IPS DF 4.7 (cell line): ENCODE results near the gene FAR2.
A peak's percentile ranks its signal among the peaks of the same experiment; 100 is the strongest.
"Not testable (repeated sequence)": the region's sequence is repeated elsewhere in the genome, so short reads cannot be mapped to it uniquely, and the experiment has no call there.

Experiments used
- DNase-seq: peaks from one replicate; pipeline ENCODE4 v3.0.0-alpha.2; 2013; ENCODE audit warnings: low spot score; ENCODE audit errors: extremely low read depth

Gene FAR2

DNA sequence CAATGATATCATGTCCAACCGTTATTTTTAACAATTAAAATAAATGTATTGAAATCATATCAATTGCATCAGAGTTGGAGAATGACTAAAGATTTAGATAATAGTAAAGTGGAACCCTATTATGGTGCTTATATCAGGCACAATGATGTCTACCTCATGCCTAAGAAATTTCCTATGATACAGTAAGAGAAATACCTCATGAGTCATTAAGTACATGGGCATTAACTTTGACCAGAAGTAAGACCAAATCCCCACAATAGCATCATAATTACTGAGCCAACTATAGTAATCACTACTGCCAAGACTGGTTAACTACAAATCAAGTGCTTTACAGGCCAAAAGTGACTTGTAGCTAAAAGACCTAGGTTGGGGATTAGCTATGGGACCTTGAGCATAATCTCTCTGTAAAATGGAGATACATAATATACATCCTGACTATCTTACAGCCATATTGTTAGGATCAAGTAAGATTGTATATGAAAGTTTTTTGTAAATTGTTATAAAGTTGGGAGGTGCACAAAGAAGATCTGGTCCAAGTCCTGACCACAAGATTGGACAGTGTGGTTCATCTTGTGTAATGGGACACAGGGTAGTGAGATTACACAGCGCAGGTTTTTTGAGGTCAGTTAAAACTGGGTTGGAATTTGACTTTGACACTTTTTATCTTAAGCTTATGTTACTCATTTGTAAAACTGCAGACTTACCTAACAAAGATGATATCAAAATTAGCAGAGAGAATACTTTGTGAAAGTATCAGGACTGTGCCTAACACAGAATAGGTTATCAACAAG lies 171.4 kb downstream of the FAR2 start:
- no peak for DNase-seq

DNA sequence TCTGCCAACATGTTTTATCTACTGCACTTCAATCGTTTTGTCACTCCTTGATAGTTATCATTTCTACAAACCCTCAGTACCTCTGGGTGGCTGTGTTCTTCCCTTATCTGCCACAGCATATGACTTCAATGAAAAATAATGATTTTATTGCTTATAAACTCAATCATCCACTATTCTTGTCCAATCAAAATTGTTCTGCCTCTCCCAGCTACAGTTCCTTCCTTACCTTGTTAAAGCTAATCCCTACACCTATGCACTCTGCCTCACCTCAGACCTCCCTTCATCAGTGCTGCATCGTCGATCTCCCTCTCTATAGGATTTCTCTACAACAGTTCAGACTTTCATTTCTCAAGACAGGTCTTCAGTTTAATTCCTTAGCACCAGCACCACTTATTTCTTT lies 173.1 kb downstream of the FAR2 start:
- no peak for DNase-seq

DNA sequence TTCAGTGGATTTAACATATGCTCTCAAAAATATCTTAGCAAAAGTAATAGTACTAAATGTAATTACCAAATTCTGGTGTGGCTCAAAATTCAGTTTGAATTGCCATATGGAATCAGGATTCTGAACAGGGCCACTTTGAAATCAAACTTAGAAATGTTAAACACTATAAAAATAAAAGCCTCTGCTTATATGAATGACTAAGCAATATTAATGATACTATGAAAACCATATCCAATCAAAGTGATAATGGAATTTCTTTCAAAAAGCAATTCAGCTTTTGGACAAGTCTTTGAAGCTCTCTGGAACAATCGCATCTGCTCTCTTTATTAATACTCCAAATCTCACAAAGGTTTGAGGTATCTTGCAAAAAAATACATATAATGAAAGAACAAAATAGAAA lies 180.3 kb downstream of the FAR2 start:
- no peak for DNase-seq

DNA sequence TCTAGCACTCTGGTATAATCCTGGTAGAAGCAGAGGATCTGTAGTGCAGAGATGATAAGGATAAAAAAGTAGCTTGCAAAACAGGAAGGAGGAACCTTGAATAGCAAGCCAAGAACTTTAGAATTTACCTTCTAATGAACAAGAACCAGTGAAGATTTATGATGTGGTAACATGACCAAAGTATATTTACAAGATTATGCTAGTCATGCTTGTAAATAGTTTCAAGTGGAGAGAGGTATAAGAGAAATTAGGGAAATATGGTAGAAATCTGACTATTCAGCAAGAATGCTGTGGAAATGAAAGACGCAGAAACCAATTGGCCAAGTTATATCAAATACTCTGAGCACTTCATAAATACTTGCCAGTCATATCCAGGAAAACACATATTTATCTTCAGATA lies 184.1 kb downstream of the FAR2 start:
- DNase-seq = no peak

DNA sequence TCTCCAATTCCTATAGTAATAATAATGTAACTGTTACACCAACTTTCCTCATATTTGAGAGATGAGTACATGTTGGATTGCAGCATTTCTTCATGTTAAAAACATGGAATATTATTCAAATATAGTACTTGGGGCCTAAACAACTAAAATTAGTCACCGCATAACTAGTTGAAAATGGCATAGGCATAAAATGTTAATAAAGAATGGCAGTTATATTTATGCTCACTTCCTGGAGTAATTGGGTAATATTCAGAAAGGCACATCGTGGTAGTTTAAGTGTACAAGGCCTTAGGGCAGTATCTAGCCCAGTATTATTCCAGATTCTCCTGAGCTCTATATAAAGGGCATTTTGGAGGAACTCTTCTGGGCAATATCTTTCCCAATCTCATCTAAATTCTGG lies 185.9 kb downstream of the FAR2 start:
- no peak for DNase-seq

DNA sequence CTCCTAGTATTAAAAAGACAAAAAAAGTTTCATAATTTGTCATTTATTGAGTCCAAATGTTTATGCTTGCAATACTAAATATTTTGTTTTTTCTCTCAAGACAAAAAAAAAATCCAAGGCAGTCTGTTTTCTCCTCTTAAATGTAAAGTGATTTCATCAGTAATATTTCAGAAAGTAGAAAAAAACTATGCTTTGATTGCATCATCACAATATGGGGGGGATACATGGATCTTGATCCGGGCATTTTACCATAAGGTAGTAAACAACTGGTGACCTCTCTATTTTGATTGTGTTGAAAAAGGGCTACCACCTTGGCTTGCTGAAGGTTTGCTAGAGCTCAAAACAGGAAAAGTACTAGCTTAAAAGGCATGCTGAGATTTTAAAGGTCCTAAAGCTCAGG lies 188.2 kb downstream of the FAR2 start:
- no peak for DNase-seq

DNA sequence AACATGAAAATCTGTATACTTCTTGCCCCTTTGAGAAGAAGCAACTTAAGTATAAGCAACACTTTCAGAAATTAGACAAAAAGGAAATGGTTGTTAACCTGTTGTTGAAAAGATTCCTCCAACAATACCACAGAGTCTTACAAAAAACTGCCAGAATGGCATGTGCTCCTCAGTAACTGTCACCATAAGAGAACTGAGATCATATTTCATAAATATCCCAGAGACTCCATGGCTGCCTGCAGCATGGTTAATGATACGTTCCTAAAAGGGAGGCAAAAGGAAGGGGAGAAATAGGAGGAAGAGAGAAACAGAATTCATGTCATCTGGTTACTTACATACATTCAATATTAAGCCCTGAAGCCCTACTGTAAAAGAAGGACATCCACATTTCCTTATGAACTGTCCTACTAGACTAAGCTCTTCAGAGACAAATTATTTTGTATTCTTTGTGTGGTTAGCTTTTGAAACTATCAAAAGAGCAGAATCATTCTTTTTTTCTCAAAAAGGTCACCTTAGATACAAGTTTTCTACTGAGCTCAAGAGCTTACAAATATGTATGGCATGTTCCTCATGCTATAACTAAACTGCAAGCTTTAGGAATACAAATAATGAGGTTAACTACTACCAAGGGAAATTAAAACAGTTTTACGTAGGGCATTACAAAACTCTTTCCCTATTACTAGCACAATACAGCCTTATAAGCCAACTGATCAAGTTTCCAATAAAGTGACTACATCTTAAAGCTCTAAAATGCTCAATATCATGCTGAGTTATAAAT lies 194.1 kb downstream of the FAR2 start:
- DNase-seq = no peak

DNA sequence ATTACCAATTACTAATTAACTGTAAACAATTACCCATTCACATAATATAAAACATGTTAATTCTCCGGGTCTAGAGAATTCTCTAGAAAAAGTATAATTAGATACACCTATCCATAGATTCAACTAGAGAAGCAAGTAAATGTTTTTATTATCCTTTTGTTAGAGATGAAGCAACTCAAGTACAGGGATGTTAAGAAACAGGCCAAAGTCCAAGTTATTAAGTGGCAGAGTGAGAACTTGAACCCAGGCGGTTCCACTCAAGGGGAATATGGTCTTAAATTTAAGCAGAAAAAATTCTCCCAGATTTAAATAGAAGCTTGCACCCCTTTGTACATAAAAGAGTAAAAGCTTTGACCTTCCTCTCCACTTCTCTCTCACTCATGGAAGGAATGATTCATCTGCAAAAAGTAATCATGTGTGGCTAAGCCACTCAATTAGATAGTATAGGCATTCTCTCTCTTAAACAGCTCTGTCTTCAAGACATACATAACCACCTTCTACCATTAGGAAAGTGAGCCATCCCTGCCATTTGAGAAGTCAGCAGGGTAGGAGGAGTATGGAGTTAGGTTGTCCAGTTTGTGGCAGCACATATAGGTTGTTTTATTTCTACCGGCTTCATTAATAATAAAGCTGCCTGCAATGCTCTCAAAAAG lies 197.8 kb downstream of the FAR2 start:
- no peak for DNase-seq

DNA sequence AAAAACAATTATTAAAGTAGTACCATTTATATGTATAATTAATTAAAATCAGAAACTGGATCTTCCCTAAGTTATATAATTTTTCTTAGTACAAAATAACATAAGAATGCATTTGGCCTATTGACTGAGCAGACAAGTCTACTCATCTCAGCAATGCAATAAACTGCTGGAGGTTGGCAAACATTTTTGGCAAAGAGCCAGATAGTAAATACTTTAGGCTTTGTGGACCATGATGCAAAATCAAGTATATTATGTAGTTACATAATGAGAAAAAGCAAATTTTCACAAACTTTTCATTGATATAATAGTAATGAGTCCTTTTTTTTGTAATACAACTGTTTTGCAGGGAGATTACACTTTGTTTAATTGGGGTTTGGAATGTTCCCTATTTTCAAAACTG lies 201.0 kb downstream of the FAR2 start:
- no peak for DNase-seq

DNA sequence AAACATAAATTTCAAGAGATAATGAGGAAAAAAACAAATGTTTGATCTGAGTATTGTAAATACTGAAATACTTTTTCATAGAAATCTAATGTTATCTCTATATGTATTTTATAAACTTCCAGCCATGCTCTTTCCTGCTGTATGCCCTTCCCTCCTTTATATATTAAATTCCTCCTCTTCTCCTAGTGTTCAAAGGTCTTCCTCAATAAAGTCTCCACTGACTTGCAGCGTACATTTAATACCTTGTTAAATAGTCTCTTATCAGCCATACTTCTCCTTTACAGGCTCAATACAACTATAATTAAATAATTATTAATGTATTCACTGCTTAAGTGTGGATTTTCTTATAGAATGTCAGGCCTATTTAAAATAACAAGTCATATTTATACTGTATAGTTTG lies 205.9 kb downstream of the FAR2 start:
- DNase-seq = no peak

DNA sequence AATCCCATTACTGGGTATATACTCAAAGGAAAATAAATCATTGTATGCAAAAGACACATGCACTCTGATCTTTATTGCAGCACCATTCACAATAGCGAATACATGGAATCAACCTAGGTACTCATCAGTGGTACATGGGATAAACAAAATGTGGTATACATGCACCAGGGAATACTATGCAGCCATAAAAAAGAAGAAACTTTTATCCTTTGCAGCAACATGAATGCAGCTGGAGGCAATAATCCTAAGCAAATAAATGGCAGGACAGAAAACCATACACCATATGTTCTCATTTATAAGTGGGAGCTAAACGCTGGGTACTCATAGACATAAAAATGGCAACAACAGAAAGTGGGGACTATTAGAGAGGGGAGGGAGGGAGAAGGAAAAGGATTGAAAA lies 216.0 kb downstream of the FAR2 start:
- no peak for DNase-seq

DNA sequence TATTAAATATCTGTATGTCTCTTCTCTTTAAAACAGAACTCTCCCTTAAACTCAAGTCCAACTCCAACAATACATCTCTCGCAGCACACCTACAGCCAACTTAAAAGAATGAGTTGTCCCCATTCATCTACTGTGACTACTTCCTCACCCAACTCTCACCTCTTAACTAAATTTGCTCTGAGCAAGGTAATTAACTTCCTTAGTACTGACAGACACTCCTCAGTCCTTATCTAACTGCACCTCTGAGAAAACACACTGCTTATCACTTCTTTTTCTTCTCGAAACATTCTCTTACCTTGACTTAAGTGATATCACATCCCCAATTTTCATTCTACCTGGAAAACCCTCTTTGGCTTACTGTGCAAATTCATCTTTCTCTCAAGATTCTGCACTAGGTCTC lies 224.9 kb downstream of the FAR2 start:
- no peak for DNase-seq

DNA sequence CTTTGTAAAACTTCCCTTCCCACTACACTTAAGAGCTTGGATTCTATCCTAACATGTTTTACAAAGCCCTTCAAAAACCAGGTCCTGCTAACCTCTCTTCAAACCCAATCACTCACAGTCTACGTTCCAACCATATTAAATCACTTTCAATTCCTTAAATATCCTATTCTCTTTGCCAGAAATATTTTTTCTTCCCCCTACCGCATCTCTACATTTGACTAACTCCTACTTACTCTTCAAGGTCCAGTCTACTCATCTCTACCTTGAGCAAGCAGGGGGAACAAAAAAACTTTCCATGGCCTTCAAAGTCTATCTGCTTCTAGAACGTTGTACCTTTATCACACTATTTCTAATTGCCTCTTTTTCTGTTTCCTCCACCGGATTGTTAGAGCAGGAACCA lies 225.8 kb downstream of the FAR2 start:
- DNase-seq = no peak

DNA sequence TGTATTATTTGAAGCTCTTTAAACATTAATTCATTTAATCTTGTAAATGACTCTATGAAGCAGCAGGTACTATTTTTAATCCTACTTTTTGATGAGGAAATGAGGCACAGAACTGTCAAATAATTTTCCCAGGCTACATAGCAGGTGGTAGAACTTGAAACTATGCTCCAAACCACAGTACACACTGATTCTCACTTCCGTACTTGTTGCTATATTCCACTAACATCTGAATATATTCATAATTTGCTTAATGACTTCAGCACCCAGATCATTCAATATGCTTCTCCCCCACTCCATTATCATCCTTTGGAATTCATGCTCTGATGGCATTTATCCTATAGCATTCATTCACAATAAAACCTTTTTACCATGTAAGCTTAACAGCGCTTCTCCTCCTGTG lies 227.0 kb downstream of the FAR2 start:
- no peak for DNase-seq

DNA sequence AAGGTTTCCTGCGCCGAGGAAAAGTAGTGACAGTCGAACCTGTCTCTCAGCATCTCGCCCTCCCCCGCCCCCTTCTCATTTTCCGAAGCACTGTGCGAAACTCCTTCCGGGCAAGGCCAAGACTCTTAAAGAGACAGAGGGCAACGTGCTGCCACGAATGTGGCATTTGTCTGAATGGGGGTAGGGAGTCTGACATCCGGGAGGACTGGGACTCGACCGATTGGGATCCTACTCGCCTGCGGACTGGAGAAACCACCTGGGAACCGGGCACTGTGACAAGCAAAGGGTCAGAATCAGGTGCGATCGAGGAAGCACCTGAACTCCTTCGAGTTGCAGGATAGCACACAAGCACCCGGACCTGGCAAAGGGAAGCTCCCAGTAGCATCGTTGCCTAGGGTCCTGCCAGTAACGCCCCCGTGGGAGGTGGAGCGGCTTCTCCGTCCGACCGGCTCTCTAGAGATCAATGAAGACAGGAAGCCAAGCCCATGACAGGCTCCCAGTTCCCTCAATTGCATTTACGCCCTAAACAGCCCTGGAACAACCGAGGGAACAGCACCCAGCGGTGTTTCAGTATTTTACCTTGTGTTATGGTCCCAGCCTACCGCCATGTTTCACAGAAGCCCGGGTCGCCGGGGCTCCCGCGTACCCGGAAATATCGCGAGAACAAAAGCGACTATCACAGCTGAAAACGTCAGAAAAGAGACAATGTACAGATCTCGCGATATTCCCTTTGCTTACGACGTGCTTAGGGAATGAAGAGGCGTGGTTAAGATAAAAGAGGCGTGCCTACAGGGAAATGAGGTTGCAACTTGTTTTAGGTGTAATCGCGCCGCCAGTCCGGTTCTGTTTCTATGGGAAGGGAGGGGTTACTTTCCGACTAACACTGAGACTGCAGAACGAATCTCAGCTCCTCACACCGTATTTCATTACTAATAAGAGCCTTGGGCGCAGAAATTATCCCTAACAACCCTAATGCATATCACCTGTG lies 231.8 kb downstream of the FAR2 start, which contains the start of gene ERGIC2:
TSS of gene ERGIC2 (minus strand) at position 637 of the 988 bp plus-strand sequence. CDS start 9,539 bp downstream, outside the sequence.
- DNase-seq = peak; percentile 100

DNA sequence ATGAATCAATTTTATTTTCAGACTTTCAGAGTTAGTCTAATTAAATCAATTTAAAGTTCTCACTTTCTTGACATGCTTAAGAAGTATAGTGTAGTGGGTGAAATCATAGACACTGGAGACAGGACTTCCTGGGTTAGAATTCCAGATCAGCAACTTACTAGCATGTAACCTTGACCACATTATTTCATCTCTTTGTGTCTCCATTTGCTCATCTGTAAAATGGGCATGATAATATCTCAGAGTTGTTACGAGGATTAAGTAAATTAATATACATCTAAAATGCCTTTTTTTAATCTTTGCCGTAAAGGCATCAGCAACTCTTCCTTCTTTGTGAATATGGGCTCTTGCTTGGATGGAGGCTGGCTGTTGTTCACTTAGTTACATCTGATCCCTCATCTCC lies 233.2 kb downstream of the FAR2 start:
- no peak for DNase-seq

DNA sequence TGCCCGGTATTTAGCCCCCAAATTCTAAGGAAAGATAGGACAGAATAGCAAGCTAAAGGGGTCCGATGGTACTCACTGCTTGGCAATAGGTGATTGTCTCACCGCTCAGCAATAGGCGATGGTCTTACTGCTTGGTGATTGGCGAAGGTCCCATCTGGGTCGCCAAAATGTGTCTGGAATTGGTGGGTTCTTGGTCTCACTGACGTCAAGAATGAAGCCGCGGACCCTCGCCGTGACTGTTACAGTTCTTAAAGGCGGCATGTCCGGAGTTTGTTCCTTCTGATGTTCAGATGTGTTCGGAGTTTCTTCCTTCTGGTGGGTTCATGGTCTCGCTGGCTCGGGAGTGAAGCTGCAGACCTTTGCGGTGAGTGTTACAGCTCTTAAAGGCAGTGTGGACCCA lies 236.1 kb downstream of the FAR2 start:
- DNase-seq = not testable (repeated sequence)
